ENCODE measurements around the gene GBF1.

GBF1 gene

GRCh38 chr10:102398172-102399020 lies 153.1 kb downstream of the GBF1 start:
- Mint-ChIP-seq H3K4me3 (peak overlapping the region; percentile 97), H3K36me3 (ENCODE audit: low read depth) (peaks cover 83% of the 10 kb centered on the region), H3K27ac (peak overlapping the region; percentile 99), H3K27me3 (no peaks in the 10 kb centered on the region), H3K4me1 (ENCODE audit: low read depth) (peaks cover 49% of the 10 kb centered on the region), H3K9me3 (no peaks in the 10 kb centered on the region)
- DNase-seq: no peak

GRCh38 chr10:102399217-102400021 lies 154.1 kb downstream of the GBF1 start:
- Mint-ChIP-seq H3K9me3 (no peaks in the 10 kb centered on the region), H3K27ac (peak overlapping the region; percentile 99), H3K27me3 (no peaks in the 10 kb centered on the region), H3K4me3 (peak overlapping the region; percentile 97), H3K36me3 (ENCODE audit: low read depth) (peaks cover 89% of the 10 kb centered on the region), H3K4me1 (ENCODE audit: low read depth) (peaks cover 47% of the 10 kb centered on the region)
- DNase-seq: peak; percentile 92

- Mint-ChIP-seq H3K4me1 (ENCODE audit: low read depth) (peaks cover 47% of the 10 kb centered on the region), H3K27ac (peak overlapping the region; percentile 84)
These were observed 154.7 kb downstream of the GBF1 start for GRCh38 chr10:102400076-102400475.

DNA sequence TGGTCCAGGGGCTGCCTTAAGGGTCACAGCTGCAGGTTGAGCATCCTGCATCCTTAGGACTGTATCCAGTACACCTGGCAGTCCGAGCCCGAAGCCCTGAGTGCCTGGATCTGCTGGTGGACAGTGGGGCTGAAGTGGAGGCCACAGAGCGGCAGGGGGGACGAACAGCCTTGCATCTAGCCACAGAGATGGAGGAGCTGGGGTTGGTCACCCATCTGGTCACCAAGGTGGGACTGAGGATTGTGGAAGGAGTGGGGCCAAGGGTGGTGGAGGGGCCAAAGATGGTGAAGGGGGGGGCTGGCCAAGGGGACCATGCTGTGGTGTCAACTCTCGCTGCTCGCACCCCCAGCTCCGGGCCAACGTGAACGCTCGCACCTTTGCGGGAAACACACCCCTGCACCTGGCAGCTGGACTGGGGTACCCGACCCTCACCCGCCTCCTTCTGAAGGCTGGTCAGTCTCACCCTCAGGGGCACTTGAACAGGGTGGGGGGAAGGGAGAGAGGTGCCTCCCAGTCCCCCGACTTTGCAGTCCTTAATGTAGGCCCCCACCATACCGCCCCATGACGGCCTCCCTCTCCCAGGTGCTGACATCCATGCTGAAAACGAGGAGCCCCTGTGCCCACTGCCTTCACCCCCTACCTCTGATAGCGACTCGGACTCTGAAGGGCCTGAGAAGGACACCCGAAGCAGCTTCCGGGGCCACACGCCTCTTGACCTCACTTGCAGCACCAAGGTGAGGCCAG lies 155.4 kb downstream of the GBF1 start:
- peaks cover 47% of the 10 kb centered on the region for H3K4me1 Mint-ChIP-seq (ENCODE audit: low read depth)
- H3K27me3 Mint-ChIP-seq: no peaks in the 10 kb centered on the region
- peaks cover 83% of the 10 kb centered on the region for H3K36me3 Mint-ChIP-seq (ENCODE audit: low read depth)
- DNase-seq: no peak
- H3K9me3 Mint-ChIP-seq: no peaks in the 10 kb centered on the region
- peak overlapping the region; percentile 97 for H3K4me3 Mint-ChIP-seq
- peak overlapping the region; percentile 77 for H3K27ac Mint-ChIP-seq

More at GRCh38 chr10:102400076-102400475, 154.7 kb downstream of the GBF1 start:
- Mint-ChIP-seq H3K9me3 (no peaks in the 10 kb centered on the region), H3K36me3 (ENCODE audit: low read depth) (peaks cover 87% of the 10 kb centered on the region), H3K27me3 (no peaks in the 10 kb centered on the region), H3K4me3 (peak overlapping the region; percentile 97)
- DNase-seq: no peak

- Mint-ChIP-seq H3K36me3 (ENCODE audit: low read depth) (peaks cover 78% of the 10 kb centered on the region), H3K4me3 (no peak overlapping the region), H3K27ac (no peak overlapping the region), H3K27me3 (no peaks in the 10 kb centered on the region), H3K4me1 (ENCODE audit: low read depth) (peaks cover 44% of the 10 kb centered on the region), H3K9me3 (no peaks in the 10 kb centered on the region)
- DNase-seq: no peak
These were observed 156.0 kb downstream of the GBF1 start for GRCh38 chr10:102401342-102401654.

- no peaks in the 10 kb centered on the region for H3K9me3 Mint-ChIP-seq
- H3K36me3 Mint-ChIP-seq (ENCODE audit: low read depth): peaks cover 71% of the 10 kb centered on the region
- no peak overlapping the region for H3K4me3 Mint-ChIP-seq
- no peaks in the 10 kb centered on the region for H3K27me3 Mint-ChIP-seq
- DNase-seq: no peak
- H3K27ac Mint-ChIP-seq: peak overlapping the region; percentile 55
- H3K4me1 Mint-ChIP-seq (ENCODE audit: low read depth): peaks cover 37% of the 10 kb centered on the region
These were observed 156.6 kb downstream of the GBF1 start for GRCh38 chr10:102401735-102402511.

DNA sequence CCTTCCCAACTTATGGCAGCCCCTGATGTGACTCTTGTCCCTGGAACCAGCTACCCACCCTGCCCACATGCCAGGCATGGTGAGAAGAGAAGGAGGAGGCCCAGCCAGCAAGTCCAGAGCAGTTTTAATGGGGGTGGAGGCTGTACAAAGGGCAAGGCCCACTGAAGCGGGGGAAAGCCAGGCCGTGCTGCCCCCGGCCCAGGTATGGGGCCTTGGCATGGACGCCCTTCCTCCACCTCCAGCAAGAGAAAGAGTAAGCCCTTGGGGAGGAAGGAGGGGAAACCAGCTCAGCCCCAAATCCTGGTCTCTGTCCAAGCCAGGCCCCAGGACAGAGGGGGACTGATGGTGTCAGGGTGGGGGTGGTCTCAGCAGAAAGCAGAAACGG lies 157.2 kb downstream of the GBF1 start:
- no peak for DNase-seq
- Mint-ChIP-seq H3K27me3 (no peaks in the 10 kb centered on the region), H3K9me3 (no peaks in the 10 kb centered on the region), H3K4me1 (ENCODE audit: low read depth) (peaks cover 34% of the 10 kb centered on the region), H3K4me3 (no peak overlapping the region), H3K36me3 (ENCODE audit: low read depth) (peaks cover 66% of the 10 kb centered on the region), H3K27ac (peak overlapping the region; percentile 55)

DNA sequence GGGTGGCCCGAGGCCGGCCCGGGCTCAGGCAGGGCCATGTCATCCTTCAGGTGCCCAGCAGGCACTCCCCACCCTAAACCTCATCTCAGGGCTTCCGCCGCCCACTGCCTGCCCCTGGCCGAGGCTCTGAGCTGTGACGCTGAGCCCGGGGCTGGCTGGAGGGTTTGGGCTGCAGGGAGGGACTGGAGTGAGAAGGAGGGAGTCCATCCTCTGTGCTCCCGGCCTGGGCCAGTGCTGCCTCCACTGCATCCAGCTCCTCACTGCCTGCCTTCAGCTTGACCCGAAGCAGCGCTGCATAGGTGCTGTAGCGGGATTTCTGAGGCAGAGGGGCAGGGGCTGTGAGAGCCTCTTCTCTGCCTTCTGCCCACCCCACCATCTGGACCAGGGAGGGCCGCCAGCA lies 157.8 kb downstream of the GBF1 start:
- peaks cover 60% of the 10 kb centered on the region for H3K36me3 Mint-ChIP-seq (ENCODE audit: low read depth)
- peaks cover 34% of the 10 kb centered on the region for H3K4me1 Mint-ChIP-seq (ENCODE audit: low read depth)
- H3K4me3 Mint-ChIP-seq: no peak overlapping the region
- peaks cover under 1% of the 10 kb centered on the region for H3K27me3 Mint-ChIP-seq
- H3K9me3 Mint-ChIP-seq: no peaks in the 10 kb centered on the region
- H3K27ac Mint-ChIP-seq: no peak overlapping the region
- DNase-seq: no peak

DNA sequence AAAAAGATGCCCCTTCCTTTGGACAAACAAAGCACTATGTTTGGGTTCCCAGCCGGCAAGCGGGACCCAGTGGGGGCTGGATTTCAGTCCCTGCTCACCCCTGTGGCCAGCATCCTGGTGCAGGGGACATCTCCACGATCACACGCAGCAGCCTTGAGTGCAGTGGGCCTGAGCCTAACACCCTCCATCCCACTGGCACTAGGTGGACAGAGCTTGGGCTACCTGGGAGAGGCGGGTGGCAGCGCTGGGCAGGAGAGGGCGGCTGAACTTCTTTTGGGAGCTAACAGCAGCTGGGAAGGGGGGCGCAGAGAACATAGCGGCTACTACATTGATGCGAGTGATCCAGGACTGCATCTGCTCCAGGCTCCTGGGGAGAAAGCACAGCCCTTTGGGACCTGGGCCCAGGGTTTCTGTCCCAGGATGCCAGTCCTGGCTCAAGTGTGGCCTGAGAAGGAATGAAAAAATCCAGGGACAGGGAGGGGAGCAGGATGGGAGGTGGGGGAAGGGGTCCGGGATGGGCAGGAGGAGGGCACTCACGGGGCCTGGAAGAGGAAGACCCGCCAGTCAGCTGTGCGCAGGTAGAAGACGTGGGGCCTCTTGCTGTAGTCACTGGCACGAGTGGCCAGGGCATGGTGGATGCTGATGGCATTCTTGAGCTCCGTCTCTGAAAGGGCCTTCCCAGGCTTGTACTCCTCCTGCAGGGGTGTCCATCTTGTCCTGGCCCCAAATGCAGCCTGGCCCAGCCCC lies 159.2 kb downstream of the GBF1 start:
- Mint-ChIP-seq H3K27me3 (peaks cover 6% of the 10 kb centered on the region), H3K36me3 (ENCODE audit: low read depth) (peaks cover 48% of the 10 kb centered on the region), H3K27ac (peak overlapping the region; percentile 29), H3K9me3 (no peaks in the 10 kb centered on the region), H3K4me1 (ENCODE audit: low read depth) (peaks cover 30% of the 10 kb centered on the region), H3K4me3 (no peak overlapping the region)
- DNase-seq: no peak

DNA sequence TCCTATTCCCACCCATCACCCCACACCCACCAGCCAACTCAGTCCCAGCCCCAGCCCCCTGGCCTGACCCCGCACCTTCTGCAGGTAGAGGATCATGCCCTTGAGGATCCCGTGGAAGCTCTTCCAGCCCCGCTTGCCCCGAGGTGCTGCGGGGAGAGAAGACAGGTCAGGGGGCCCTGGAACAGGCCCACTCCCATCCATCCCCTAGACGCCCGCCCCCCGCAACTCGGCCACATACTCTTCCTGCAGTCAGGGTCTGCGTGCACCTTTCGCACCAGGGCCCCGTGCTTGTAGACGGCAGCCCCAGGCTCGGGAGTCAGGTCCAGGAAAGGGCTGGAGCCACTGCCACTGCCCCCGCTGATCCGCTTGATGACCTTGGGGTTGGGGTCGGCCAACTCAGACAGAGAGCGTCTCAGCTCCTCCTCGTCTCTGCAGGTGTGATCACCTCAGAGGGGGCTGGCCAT lies 159.8 kb downstream of the GBF1 start:
- DNase-seq: no peak
- H3K9me3 Mint-ChIP-seq: no peaks in the 10 kb centered on the region
- peaks cover 42% of the 10 kb centered on the region for H3K36me3 Mint-ChIP-seq (ENCODE audit: low read depth)
- H3K27me3 Mint-ChIP-seq: peaks cover 12% of the 10 kb centered on the region
- peak overlapping the region; percentile 9 for H3K27ac Mint-ChIP-seq
- no peak overlapping the region for H3K4me3 Mint-ChIP-seq
- peaks cover 30% of the 10 kb centered on the region for H3K4me1 Mint-ChIP-seq (ENCODE audit: low read depth)

DNA sequence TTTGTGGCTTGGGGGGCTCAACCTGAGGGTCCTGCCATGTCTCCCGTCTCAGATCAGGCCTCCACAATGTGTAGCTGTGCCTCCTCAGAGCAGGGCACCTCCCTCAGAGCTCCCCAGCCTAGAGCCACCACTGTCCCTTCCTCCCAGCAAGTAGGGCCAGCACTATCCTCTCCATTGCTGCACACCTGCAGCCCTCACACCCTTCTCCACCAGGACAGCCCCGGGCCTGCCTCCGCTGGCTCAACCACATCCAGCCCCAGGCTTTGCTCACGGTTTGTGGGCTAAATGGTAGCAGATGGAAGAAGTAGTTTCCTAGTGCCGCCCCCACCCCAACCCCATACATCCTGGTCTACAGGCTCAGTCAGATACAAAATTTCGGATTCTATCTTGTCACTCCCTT lies 160.3 kb downstream of the GBF1 start:
- peak overlapping the region; percentile 9 for H3K27ac Mint-ChIP-seq
- H3K27me3 Mint-ChIP-seq: peaks cover 13% of the 10 kb centered on the region
- H3K9me3 Mint-ChIP-seq: no peaks in the 10 kb centered on the region
- DNase-seq: no peak
- H3K36me3 Mint-ChIP-seq (ENCODE audit: low read depth): peaks cover 37% of the 10 kb centered on the region
- H3K4me1 Mint-ChIP-seq (ENCODE audit: low read depth): peaks cover 28% of the 10 kb centered on the region
- H3K4me3 Mint-ChIP-seq: no peak overlapping the region

GRCh38 chr10:102406815-102407214 lies 161.5 kb downstream of the GBF1 start:
- no peak overlapping the region for H3K4me3 Mint-ChIP-seq
- peaks cover 21% of the 10 kb centered on the region for H3K27me3 Mint-ChIP-seq

GRCh38 chr10:102407425-102408130 lies 162.2 kb downstream of the GBF1 start:
- Mint-ChIP-seq H3K27ac (peak overlapping the region; percentile 87), H3K27me3 (peaks cover 24% of the 10 kb centered on the region), H3K4me1 (ENCODE audit: low read depth) (peaks cover 35% of the 10 kb centered on the region), H3K36me3 (ENCODE audit: low read depth) (peaks cover 18% of the 10 kb centered on the region), H3K9me3 (no peaks in the 10 kb centered on the region), H3K4me3 (peak overlapping the region; percentile 76)
- DNase-seq: no peak

More at GRCh38 chr10:102406815-102407214, 161.5 kb downstream of the GBF1 start:
- H3K27ac Mint-ChIP-seq: peak overlapping the region; percentile 63
- H3K9me3 Mint-ChIP-seq: no peaks in the 10 kb centered on the region
- peaks cover 25% of the 10 kb centered on the region for H3K36me3 Mint-ChIP-seq (ENCODE audit: low read depth)
- DNase-seq: no peak
- H3K4me1 Mint-ChIP-seq (ENCODE audit: low read depth): peaks cover 37% of the 10 kb centered on the region
